A549 treated with CORT108297 at 1 μM for 4 hours (cell line): ENCODE results near the gene TCF7L1. TPM values are rescaled to one million over a fixed set of nuclear protein-coding genes. Genes with fewer than 3 reads are reported as not detected.

Source experiments
- total RNA-seq: library from RNA; stranded (reverse); fragments of 200-300 nt; extraction: Qiagen RNA extraction; gene quantifications from 5 replicates; pipeline ENCODE4 v1.2.3, GENCODE V29; 2022

TCF7L1 gene, protein sequence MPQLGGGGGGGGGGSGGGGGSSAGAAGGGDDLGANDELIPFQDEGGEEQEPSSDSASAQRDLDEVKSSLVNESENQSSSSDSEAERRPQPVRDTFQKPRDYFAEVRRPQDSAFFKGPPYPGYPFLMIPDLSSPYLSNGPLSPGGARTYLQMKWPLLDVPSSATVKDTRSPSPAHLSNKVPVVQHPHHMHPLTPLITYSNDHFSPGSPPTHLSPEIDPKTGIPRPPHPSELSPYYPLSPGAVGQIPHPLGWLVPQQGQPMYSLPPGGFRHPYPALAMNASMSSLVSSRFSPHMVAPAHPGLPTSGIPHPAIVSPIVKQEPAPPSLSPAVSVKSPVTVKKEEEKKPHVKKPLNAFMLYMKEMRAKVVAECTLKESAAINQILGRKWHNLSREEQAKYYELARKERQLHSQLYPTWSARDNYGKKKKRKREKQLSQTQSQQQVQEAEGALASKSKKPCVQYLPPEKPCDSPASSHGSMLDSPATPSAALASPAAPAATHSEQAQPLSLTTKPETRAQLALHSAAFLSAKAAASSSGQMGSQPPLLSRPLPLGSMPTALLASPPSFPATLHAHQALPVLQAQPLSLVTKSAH
- 6.7 to 9.5 TPM (median 9.2 TPM) in 5 replicates for total RNA-seq

DNA sequence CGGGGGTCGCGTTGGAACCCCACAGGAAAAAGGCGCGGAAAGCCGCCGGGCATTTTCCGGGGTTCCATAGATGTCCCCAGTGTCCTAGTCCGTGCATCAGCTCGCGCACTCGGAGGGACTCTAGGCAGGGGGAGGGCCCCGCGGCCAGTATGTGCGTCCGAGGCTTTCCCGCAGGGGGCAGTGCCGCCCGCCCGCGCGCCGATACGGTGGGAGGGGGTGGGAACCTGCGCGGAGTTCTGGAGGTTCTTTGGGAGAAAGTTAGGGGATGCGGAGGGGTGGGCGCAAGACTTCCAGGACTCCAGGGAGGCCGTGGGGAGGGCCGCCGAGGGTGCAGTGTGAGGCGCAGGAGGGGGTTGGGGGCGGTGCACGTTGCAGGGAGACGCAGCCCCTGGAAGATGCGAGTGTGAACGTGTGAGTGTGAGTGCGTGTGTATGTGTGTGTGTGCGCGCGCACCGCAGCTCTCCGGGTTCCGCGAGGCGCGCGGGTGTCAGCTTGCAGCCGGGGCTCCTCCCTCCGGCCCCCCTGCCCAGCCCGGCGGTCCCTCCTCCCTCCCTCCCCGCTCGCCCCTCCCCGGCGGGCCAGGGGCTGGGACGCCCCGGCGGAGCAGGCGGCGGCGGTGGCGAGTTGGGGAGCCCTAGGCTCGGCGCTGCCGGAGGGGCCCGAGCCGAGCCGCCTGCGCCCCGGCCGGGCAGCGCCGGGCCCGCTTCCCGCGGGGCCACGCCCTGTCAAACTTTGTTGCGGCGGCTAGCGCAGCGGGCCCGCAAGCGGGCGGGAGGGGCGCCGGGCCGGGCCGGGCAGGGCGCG is at the start of gene TCF7L1:
TCF7L1 (plus strand) TSS at position 559 of the 804 bp plus-strand sequence. CDS start 293 bp downstream, outside the sequence.

DNA sequence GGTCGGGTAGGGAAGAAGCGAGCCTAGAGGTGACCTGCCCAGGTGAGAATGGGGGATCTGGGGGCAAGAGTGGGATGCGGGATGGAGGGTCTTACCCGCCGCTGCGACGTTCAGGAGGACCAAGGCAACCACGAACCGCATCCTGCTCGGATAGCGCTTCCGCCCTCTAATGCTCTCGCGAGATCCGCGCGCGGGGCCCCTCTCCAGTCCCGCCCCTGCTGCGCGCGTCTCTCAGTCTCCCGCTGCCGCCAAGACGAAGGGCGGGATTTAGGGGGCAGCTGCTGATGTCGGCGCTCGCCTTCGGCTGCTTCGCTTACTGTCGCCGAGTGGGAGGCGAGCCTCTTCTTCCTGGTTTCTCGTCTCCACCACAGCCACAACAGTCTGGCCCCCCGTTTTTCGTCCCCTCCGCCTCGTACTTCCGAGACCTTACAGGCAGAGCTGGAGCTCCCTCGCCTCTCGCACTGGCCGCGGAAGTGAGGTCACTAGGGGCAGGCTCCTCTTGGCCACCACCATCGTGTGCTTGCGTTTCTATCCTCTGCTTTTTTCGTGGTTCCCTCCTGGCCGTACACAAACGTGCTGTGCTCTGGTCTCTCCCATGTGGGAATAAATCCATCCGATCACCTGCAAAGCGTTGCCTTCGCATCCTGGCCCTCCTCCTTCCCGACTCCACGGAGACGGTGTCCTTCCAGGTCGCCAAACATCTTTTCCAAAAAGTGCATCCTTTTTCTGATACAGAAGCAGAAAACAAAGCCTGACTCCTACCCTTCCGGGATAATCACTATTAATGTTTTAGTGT is 194.8 kb downstream of the TCF7L1 start, which contains the start of gene TGOLN2:
TGOLN2 (minus strand) TSS at position 168 of the 796 bp plus-strand sequence; CDS start at position 141, 27 bp downstream.

DNA sequence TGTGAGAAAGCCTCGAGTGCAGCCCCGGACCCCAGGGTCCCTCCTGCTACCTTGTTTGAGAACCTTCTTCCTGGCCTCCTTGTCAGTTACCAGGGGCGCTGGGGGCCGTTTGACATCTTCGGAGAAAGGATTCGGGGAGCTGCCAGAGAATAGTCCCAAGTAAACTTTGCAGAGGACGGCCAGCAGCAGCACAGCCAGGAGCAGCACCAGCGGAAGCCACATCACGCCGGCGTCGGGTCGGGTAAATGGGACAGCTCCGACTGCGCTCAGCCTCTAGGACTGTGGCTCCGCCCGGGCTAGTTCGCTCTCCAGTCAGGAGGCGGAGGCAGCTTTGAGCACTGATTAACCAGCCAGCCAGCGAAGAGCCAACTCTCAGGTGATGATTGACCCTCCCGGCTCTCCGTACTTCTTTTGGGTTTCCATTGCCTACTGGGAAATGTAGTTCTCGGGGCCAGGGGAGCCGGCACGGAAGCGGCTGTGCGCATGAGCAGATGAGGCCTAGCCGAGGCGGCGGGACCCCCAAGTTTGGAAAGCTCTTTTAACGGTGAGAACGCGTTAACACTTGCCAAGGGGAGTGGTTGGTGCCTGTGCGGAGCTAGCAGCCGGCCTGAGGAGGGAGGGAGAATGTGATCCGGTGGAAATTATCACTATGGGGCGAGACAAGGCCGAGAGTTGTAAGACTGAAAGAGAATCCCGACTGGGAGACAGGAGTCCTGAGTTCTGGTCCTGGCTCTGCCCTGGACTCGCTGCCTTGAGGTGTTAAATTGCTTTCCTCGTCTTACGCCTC is 221.3 kb downstream of the TCF7L1 start, which contains the start of the genes ELMOD3 and RETSAT:
ELMOD3 (plus strand) TSS at position 484 of the 787 bp plus-strand sequence. CDS start 2,430 bp downstream, outside the sequence.
RETSAT (minus strand) TSS at position 243 of the 787 bp plus-strand sequence; CDS start at position 222, 21 bp downstream.

Other genes with a start within 250 kb of the TCF7L1 start
- 7,983 to 8,915 TPM (median 8,638 TPM) in 5 replicates for gene TMSB10, start 227.7 kb upstream of the TCF7L1 start, total RNA-seq
- gene KCMF1, start 162.2 kb upstream of the TCF7L1 start, total RNA-seq, result 87.2 to 97.4 TPM (median 95.0 TPM) in 5 replicates
- 85.6 to 109 TPM (median 101 TPM) in 5 replicates for gene TGOLN2, start 194.6 kb downstream of the TCF7L1 start, total RNA-seq
- 49.0 to 54.9 TPM (median 52.0 TPM) in 5 replicates for gene RETSAT, start 221.1 kb downstream of the TCF7L1 start, total RNA-seq
- gene ELMOD3, start 221.4 kb downstream of the TCF7L1 start, total RNA-seq, result 10.8 to 14.5 TPM (median 12.7 TPM) in 5 replicates